ENCODE data around the gene ADIPOR2. TPM values are rescaled to one million over a fixed set of nuclear protein-coding genes. Genes with fewer than 3 reads are reported as not detected.
"Not testable (repeated sequence)": the region's sequence is repeated elsewhere in the genome, so short reads cannot be mapped to it uniquely, and the experiment has no call there.

ADIPOR2 gene
- total RNA-seq, 1 donor from 2014 or later, result 43.5 TPM

DNA sequence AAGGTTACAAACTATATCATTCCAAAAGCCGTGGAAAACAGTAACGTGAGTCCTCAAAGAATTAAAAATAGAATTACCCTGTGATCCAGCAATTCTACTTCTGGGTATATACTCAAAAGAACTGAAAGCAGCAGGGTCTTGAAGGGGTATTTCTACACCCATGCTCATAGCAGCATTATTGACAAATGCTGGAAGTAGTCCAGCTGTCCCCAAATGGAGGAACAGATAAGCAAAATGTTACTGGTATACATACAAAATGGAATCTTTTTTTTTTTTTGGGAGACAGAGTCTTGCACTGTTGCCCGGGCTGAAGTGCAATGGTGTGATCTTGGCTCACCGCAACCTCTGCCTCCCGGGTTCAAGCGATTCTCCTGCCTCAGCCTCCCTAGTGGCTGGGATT, 32.9 kb downstream of the ADIPOR2 start:
- no peak for DNase-seq (ENCODE audit: extremely low spot score, unreplicated experiment)
- H3K27ac Mint-ChIP-seq (ENCODE audit: unreplicated experiment), result no peak overlapping the region
- H3K27me3 Mint-ChIP-seq (ENCODE audit: unreplicated experiment), result no peaks in the 10 kb centered on the region
- TF ChIP-seq, protein P1, sequence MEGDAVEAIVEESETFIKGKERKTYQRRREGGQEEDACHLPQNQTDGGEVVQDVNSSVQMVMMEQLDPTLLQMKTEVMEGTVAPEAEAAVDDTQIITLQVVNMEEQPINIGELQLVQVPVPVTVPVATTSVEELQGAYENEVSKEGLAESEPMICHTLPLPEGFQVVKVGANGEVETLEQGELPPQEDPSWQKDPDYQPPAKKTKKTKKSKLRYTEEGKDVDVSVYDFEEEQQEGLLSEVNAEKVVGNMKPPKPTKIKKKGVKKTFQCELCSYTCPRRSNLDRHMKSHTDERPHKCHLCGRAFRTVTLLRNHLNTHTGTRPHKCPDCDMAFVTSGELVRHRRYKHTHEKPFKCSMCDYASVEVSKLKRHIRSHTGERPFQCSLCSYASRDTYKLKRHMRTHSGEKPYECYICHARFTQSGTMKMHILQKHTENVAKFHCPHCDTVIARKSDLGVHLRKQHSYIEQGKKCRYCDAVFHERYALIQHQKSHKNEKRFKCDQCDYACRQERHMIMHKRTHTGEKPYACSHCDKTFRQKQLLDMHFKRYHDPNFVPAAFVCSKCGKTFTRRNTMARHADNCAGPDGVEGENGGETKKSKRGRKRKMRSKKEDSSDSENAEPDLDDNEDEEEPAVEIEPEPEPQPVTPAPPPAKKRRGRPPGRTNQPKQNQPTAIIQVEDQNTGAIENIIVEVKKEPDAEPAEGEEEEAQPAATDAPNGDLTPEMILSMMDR (IDR thresholded peaks at IDR 0.05), result no peak
- no peak overlapping the region for H3K4me3 Mint-ChIP-seq (ENCODE audit: unreplicated experiment)
- H3K4me1 Mint-ChIP-seq (ENCODE audit: unreplicated experiment), result no peaks in the 10 kb centered on the region
- H3K36me3 Mint-ChIP-seq (ENCODE audit: unreplicated experiment), result peaks cover 7% of the 10 kb centered on the region
- no peaks in the 10 kb centered on the region for H3K9me3 Mint-ChIP-seq (ENCODE audit: unreplicated experiment)

DNA sequence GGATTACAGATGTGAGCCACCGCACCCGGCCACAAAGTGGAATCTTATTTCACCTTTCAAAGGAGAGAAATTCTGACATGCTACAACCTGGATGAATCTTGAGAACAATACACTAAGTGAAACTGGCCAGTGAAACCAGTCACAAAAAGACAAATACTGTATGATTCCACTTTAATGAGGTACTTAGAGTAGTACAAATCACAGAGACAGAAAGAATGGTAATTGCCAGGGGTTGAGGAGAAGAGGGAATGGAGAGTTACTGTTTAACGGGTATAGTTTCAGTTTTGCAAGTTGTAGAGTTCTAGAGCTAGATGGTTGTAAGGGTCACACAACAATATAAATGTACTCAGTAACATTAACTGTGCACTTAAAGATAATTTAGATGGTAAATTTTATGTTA, 33.4 kb downstream of the ADIPOR2 start:
- Mint-ChIP-seq H3K36me3 (ENCODE audit: unreplicated experiment) (peaks cover 9% of the 10 kb centered on the region), H3K4me1 (ENCODE audit: unreplicated experiment) (no peaks in the 10 kb centered on the region), H3K9me3 (ENCODE audit: unreplicated experiment) (no peaks in the 10 kb centered on the region), H3K27ac (ENCODE audit: unreplicated experiment) (no peak overlapping the region), H3K27me3 (ENCODE audit: unreplicated experiment) (no peaks in the 10 kb centered on the region), H3K4me3 (ENCODE audit: unreplicated experiment) (no peak overlapping the region)
- DNase-seq (ENCODE audit: extremely low spot score, unreplicated experiment), result no peak
- TF ChIP-seq, protein P1 (IDR thresholded peaks at IDR 0.05), result no peak

DNA sequence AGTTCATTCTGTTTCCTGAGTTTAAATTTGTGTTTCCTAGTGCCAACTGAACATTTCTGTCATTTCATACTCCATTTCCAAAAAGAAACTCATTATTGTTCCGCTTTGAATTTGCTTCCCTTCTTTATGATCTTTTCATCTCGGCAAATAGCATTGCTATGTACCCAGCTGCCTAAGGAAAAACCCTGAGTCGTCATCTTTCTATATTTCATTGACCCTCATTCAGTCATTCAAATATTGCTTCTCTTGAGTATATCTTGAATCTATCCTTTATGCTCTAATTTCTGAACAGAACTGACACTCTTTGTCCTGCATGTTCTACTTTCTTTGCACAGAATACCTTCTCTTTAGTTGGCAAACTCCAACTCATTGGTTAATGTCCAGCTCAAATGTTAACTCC, 35.9 kb downstream of the ADIPOR2 start:
- no peak overlapping the region for H3K4me3 Mint-ChIP-seq (ENCODE audit: unreplicated experiment)
- no peaks in the 10 kb centered on the region for H3K9me3 Mint-ChIP-seq (ENCODE audit: unreplicated experiment)
- H3K27ac Mint-ChIP-seq (ENCODE audit: unreplicated experiment), result no peak overlapping the region
- TF ChIP-seq, protein P1 (IDR thresholded peaks at IDR 0.05), result no peak
- no peaks in the 10 kb centered on the region for H3K4me1 Mint-ChIP-seq (ENCODE audit: unreplicated experiment)
- peaks cover 9% of the 10 kb centered on the region for H3K36me3 Mint-ChIP-seq (ENCODE audit: unreplicated experiment)
- no peak for DNase-seq (ENCODE audit: extremely low spot score, unreplicated experiment)
- no peaks in the 10 kb centered on the region for H3K27me3 Mint-ChIP-seq (ENCODE audit: unreplicated experiment)

DNA sequence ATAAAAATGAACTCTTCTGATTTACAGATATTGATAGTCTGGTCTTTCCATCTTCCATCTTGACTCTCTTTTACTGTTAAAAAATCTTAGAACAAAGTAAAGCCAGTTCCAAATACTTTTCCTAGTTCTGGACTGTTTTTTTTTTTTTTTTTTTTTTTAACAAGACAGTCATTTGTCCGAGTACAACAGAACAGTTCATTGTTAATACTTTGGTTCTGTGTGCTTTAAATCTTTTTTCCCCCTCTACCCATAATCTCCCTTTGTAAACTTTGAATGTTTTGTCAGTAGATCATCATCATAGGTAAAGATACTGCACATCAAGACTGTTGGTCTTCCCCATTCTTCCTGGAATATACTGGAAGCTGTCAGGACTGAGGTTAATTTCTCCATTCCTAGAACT, 38.0 kb downstream of the ADIPOR2 start:
- peaks cover 9% of the 10 kb centered on the region for H3K36me3 Mint-ChIP-seq (ENCODE audit: unreplicated experiment)
- no peaks in the 10 kb centered on the region for H3K4me1 Mint-ChIP-seq (ENCODE audit: unreplicated experiment)
- no peaks in the 10 kb centered on the region for H3K27me3 Mint-ChIP-seq (ENCODE audit: unreplicated experiment)
- no peak for DNase-seq (ENCODE audit: extremely low spot score, unreplicated experiment)
- no peaks in the 10 kb centered on the region for H3K9me3 Mint-ChIP-seq (ENCODE audit: unreplicated experiment)
- TF ChIP-seq, protein P1 (IDR thresholded peaks at IDR 0.05), result no peak
- no peak overlapping the region for H3K27ac Mint-ChIP-seq (ENCODE audit: unreplicated experiment)
- no peak overlapping the region for H3K4me3 Mint-ChIP-seq (ENCODE audit: unreplicated experiment)

DNA sequence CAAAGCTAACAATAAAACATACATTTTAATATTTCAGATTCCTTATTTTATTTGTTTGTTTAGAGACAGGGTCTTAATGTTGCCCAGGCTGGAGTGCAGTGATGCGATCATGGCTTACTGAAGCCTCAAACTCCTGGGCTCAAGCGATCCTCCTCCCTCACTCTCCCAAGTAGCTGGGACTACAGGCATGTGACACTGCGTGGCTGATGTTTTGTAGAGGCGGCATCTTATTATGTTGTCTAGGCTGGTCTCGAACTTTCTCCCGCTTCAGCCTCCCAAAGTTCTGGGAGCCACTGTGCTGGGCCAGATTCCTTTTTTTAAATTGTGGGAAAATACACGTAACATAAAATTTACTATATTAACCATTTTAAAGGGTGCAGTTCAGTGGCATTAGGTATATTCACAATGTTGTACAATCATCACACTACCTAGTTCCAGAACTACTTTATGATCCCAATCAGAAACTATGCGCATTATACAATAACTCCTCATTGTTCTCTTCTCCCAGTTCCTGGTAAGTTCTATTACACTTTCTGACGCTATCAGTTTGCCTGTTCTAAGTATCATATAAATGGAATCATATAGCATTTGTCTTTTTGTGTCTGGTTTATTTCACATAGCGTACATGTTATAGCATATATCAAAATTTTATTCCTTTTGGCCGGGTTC, 40.3 kb downstream of the ADIPOR2 start:
- no peak overlapping the region for H3K4me3 Mint-ChIP-seq (ENCODE audit: unreplicated experiment)

DNA sequence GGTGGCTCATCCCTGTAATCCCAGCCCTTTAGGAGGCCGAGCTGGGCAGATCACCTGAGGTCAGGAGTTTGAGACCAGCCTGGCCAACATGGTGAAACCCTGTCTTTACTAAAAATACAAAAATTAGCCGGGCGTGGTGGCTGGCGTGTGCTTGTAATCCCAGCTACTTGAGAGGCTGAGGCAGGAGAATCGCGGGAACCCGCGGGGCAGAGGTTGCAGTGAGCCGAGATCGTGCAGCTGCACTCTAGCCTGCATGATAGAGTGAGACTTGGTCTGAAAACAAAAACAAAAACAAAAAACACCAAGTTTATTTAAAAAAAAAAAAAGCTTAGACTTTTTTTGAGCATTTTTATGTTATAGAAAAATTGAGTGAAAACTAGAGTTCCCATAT, 40.8 kb downstream of the ADIPOR2 start:
- not testable (repeated sequence) for DNase-seq (ENCODE audit: extremely low spot score, unreplicated experiment); H3K9me3 Mint-ChIP-seq (ENCODE audit: unreplicated experiment); H3K27me3 Mint-ChIP-seq (ENCODE audit: unreplicated experiment)

More for the DNA sequence above, 40.3 kb downstream of the ADIPOR2 start:
- Mint-ChIP-seq H3K9me3 (ENCODE audit: unreplicated experiment) (no peaks in the 10 kb centered on the region), H3K27me3 (ENCODE audit: unreplicated experiment) (no peaks in the 10 kb centered on the region), H3K4me1 (ENCODE audit: unreplicated experiment) (no peaks in the 10 kb centered on the region), H3K36me3 (ENCODE audit: unreplicated experiment) (peaks cover 10% of the 10 kb centered on the region), H3K27ac (ENCODE audit: unreplicated experiment) (no peak overlapping the region)
- TF ChIP-seq, protein P1 (IDR thresholded peaks at IDR 0.05), result no peak
- DNase-seq (ENCODE audit: extremely low spot score, unreplicated experiment), result no peak

More for the DNA sequence above, 40.8 kb downstream of the ADIPOR2 start:
- not testable (repeated sequence) for H3K4me1 Mint-ChIP-seq (ENCODE audit: unreplicated experiment); H3K27ac Mint-ChIP-seq (ENCODE audit: unreplicated experiment); H3K36me3 Mint-ChIP-seq (ENCODE audit: unreplicated experiment); H3K4me3 Mint-ChIP-seq (ENCODE audit: unreplicated experiment)

All from osteocyte (in vitro differentiated cells).